Activated naive CD4-positive, alpha-beta T cell treated with anti-CD3 and anti-CD28 coated beads, Interleukin-2, amount 50 U/mL, for 72 hours (primary cell): ENCODE measurements around the gene CORO2A. TPM values are rescaled to one million over a fixed set of nuclear protein-coding genes. Genes with fewer than 3 reads are reported as not detected.
A peak's percentile ranks its signal among the peaks of the same experiment; 100 is the strongest.
"Not testable (repeated sequence)": the region's sequence is repeated elsewhere in the genome, so short reads cannot be mapped to it uniquely, and the experiment has no call there.

ENCODE experiments used
- ATAC-seq, 2 donors: fragments of 150-1000 bp; cut with Tn5 transposase; 2 replicates each; pipeline ENCODE4 v1.10.0; 2021; ENCODE audit warnings: mild to moderate bottlenecking in 2 of 2, moderate library complexity in 2 of 2
- DNase-seq, 2 donors: peaks; one replicate each; pipeline ENCODE4 v3.0.0; 2021 to 2022; ENCODE audit warnings: low spot score in 2 of 2
- H3K27ac Mint-ChIP-seq, 2 donors: one replicate each; pipeline ENCODE4 v1.8.0; 2022; ENCODE audit warnings: mild to moderate bottlenecking in 2 of 2, mixed read lengths in 2 of 2
- H3K36me3 Mint-ChIP-seq, 2 donors: one replicate each; pipeline ENCODE4 v1.8.0; 2022; ENCODE audit warnings: mixed read lengths in 2 of 2
- H3K9me3 Mint-ChIP-seq, 2 donors: one replicate each; pipeline ENCODE4 v1.8.0; 2022; ENCODE audit warnings: mixed read lengths in 2 of 2
- total RNA-seq, 2 donors: library from RNA; stranded (reverse); gene quantifications; one replicate each; pipeline ENCODE4 v1.2.3, GENCODE V29; 2022

CORO2A gene
- total RNA-seq, 2 donors from 2014 or later, result 6.8 to 11.8 TPM

GRCh38 chr9:98182889-98183599 is 9.4 kb downstream of the CORO2A start:
- H3K36me3 Mint-ChIP-seq, result no peaks in the 10 kb centered on the region
- DNase-seq (no peak), ATAC-seq (no peak)

DNA sequence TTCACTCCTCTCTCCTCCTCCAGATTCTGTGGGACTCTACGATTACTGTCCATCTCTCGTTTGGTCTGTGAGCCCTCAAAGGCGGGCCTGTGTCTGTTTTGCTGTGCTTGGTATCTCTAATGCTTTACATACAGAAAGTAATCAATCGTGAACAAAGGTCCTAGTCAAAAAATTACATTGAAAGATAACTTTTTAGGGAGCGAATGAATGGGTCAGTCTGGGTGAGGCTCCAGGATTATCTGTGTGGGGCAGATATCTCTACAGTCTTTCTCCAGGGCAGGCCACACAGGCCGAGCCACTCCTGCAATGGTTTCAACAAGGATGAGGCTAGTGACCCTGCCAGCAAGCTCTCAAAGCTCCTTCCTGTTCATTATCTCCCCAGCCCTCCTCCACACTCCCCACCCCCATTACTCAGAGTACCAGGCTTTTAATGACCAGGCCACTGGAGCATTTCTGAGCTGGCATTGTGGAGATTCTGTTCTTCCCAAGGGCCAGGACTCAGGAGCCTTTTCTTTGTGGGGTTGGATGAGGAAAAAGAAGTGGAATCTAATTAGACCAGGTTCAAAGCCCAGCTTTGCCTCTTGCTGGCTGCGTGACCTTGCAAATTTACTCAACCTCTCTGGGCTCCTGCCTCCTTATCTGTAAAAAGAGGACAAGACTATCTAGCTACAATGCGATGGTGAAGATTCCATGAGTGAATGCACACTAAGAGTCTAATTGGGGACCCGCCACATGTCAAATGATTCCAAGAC is 10.2 kb downstream of the CORO2A start:
- no peak for DNase-seq
- H3K27ac Mint-ChIP-seq, result no peak overlapping the region
- ATAC-seq, result no peak

More at GRCh38 chr9:98182889-98183599, 9.4 kb downstream of the CORO2A start:
- H3K9me3 Mint-ChIP-seq, result no peaks in the 10 kb centered on the region
- H3K27ac Mint-ChIP-seq, result no peak overlapping the region

DNA sequence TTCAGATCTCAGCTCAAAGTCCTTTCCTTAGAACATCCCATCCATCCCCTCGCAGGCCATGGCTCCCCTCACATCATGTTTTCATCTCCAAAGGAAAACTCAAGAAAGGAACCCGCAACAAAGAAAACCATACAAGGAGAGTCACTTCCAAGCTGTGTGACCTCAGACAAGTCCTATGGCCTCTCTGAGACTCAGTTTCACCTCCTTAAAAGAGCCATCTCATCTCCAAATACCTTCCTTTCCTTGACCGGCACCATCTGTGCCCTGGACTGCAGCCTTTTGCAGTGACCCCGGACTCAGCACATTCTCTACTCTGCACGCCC is 10.7 kb downstream of the CORO2A start:
- Mint-ChIP-seq H3K27ac (no peak overlapping the region), H3K9me3 (no peaks in the 10 kb centered on the region), H3K36me3 (no peaks in the 10 kb centered on the region)
- ATAC-seq (no peak), DNase-seq (no peak)

More for the DNA sequence above, 10.2 kb downstream of the CORO2A start:
- H3K36me3 Mint-ChIP-seq, result no peaks in the 10 kb centered on the region
- no peaks in the 10 kb centered on the region for H3K9me3 Mint-ChIP-seq

GRCh38 chr9:98180996-98181395 is 11.4 kb downstream of the CORO2A start:
- DNase-seq (no peak), ATAC-seq (no peak)
- H3K36me3 Mint-ChIP-seq, result no peaks in the 10 kb centered on the region
- no peak overlapping the region for H3K27ac Mint-ChIP-seq
- H3K9me3 Mint-ChIP-seq, result no peaks in the 10 kb centered on the region

DNA sequence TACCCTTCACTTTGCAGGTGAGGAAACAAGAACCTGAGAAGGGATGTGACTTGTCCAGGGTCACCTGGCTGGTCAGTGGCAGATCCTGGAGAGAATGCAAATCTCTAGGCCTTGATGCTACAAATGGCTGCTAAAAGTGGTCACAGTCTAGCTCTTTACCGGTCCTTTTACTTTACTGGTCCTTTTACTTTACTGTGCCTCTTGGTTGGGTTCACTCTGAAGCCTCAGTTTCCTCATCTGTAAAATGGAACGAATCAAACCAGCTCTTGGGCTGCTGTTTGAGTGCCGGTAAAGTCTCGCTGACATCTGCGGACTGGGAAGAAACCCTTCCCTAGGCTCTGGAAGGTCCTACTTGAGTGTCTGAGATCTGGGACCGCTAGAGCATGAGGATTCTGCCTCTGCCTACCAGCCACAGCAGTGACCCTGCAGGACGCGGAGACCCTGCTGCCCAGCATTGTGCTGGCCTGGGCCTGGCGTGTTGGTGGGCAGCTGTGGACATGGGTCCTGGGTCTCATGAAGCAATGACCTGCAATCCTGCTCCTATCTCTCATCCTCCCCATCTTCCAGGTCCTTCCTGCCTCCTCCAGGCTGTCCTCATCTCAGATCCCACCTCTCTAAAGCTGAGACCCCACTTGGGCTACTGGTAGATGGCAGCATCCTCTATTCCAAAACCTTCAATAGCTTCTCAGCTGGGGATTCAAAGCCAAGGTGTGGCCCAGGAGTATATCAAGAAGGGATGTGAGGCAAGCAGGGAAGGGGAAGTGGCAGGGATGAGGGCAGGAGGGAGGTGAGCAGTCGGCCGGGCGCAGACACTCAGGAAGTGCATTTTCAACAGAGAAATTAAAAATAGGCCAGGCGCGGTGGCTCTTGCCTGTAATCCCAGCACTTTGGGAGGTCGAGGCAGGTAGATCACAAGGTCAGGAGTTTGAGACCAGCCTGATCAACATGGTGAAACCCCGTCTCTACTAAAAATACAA is 13.3 kb downstream of the CORO2A start:
- H3K27ac Mint-ChIP-seq, result no peak overlapping the region
- DNase-seq (no peak), ATAC-seq (no peak)
- no peaks in the 10 kb centered on the region for H3K9me3 Mint-ChIP-seq
- H3K36me3 Mint-ChIP-seq, result no peaks in the 10 kb centered on the region

GRCh38 chr9:98176391-98177259 is 15.8 kb downstream of the CORO2A start:
- Mint-ChIP-seq H3K36me3 (no peaks in the 10 kb centered on the region), H3K9me3 (no peaks in the 10 kb centered on the region), H3K27ac (no peak overlapping the region)

DNA sequence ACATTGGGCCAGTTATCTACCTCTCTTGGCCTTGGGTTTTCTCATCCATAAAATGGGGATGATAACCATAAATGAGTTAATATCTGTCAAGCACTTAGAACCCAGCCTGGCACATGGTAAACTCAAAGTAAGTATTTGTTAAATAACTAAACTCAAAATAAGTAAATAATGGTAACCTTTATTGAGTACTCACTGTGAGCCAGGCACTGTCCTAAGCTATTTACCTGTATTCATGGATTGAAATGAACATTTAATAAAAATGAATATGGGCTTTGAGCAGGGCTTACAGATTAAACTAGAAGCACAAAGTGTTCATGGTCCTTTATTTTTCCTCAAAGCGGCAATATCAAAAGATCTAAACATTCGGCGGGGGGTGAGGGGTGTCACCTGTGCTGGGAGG is 16.7 kb downstream of the CORO2A start:
- ATAC-seq (no peak), DNase-seq (no peak)
- Mint-ChIP-seq H3K27ac (peak overlapping the region in 1 of 2 donors; percentile 72), H3K9me3 (no peaks in the 10 kb centered on the region), H3K36me3 (no peaks in the 10 kb centered on the region)

More at GRCh38 chr9:98176391-98177259, 15.8 kb downstream of the CORO2A start:
- ATAC-seq (no peak), DNase-seq (no peak)

- ATAC-seq, result no peak
- Mint-ChIP-seq H3K9me3 (no peaks in the 10 kb centered on the region), H3K36me3 (no peaks in the 10 kb centered on the region), H3K27ac (peak overlapping the region in 1 of 2 donors; percentile 72)
- DNase-seq, result no peak
Observed at GRCh38 chr9:98175028-98175569, 17.3 kb downstream of the CORO2A start.

GRCh38 chr9:98174502-98174918 is 17.9 kb downstream of the CORO2A start:
- not testable (repeated sequence) for H3K36me3 Mint-ChIP-seq, H3K9me3 Mint-ChIP-seq, DNase-seq, ATAC-seq
- H3K27ac Mint-ChIP-seq, result peak overlapping the region in 1 of 2 donors; percentile 27

DNA sequence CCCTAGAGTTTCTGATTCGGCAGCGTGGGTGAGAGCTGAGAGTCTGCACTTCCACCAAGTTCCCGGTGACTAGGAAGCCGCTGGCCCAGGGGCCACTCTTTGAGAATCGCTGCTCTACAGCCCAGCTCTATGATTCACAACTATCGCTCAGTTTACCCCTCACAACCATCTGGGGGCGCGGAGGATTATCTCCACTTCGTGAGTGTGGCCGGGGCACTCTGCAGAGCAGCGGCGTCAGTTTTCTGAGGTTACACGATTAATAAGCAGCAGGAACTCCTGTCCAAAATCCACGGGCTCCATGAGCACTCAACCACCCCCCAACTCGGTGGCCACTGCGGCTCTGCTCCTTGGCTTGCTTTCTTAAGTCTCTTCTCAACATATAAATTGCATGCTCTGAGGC is 19.3 kb downstream of the CORO2A start:
- H3K9me3 Mint-ChIP-seq, result no peaks in the 10 kb centered on the region
- H3K27ac Mint-ChIP-seq, result peak overlapping the region in 1 of 2 donors; percentile 84
- no peak for DNase-seq
- no peaks in the 10 kb centered on the region for H3K36me3 Mint-ChIP-seq
- ATAC-seq, result no peak

- DNase-seq (no peak), ATAC-seq (no peak)
- no peaks in the 10 kb centered on the region for H3K9me3 Mint-ChIP-seq
- no peak overlapping the region for H3K27ac Mint-ChIP-seq
- no peaks in the 10 kb centered on the region for H3K36me3 Mint-ChIP-seq
Observed at GRCh38 chr9:98172604-98173003, 19.8 kb downstream of the CORO2A start.

DNA sequence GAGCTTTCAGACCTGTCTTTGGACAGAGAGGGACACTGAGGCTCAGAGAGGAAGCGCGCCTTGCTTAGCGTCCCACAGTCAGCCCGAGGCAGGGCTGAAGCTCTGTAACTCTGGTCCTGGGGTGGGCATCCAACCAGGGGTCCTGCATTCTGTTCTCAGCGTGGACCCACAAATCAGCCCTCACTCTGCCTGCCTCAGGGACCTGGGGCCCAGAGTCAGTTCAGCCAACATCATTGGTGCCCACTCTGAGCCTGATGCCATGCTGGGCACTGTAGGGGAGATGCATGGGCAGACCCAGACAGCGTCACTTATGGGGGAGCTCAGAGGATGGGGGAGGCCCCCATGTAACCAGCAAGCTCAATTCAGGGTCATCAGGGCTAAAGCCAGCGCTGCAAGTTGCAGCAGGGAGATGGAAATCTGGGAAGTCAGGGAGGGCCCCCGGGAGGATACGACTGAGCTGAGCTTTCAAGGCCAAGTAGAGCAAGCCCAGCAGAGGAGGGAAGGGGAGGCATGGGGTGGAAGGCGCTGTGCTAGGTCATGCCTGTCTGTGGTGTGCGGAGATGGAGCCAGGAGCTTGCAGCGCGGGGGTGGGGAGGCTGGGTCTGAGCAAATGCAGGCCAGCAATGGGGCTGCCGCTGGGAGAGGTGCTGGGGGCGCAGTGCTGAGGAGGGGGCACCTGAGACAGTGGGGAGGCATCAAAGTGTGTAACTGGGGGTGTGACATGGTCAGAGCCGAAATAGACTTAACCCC is 21.1 kb downstream of the CORO2A start:
- no peaks in the 10 kb centered on the region for H3K36me3 Mint-ChIP-seq
- no peaks in the 10 kb centered on the region for H3K9me3 Mint-ChIP-seq
- ATAC-seq (no peak), DNase-seq (no peak)
- peak overlapping the region in 1 of 2 donors; percentile 71 for H3K27ac Mint-ChIP-seq

- H3K27ac Mint-ChIP-seq, result peak overlapping the region in 1 of 2 donors; percentile 71
- H3K9me3 Mint-ChIP-seq, result no peaks in the 10 kb centered on the region
- H3K36me3 Mint-ChIP-seq, result no peaks in the 10 kb centered on the region
- ATAC-seq (peak; percentile 44 to 92), DNase-seq (no peak)
Observed at GRCh38 chr9:98168941-98169488, 23.4 kb downstream of the CORO2A start.

- Mint-ChIP-seq H3K27ac (no peak overlapping the region), H3K36me3 (no peaks in the 10 kb centered on the region), H3K9me3 (no peaks in the 10 kb centered on the region)
- no peak for ATAC-seq
- DNase-seq, result no peak
Observed at GRCh38 chr9:98168153-98168780, 24.2 kb downstream of the CORO2A start.
